Panc1 (cell line): Measurements from ENCODE around the gene PLCL1. TPM values are rescaled to one million over a fixed set of nuclear protein-coding genes. Genes with fewer than 3 reads are reported as not detected.

Experiments
- ATAC-seq: fragments of 200-7000 bp; cut with Tn5 transposase; 2 replicates; pipeline ENCODE4 v1.9.1; 2020; ENCODE audit warnings: mild to moderate bottlenecking, moderate library complexity
- BruUV-seq: library from RNA; stranded (reverse); fragments of 400-500 nt; replicated peaks from 2 replicates; lab custom pipeline; 2021; lab: Mats Ljungman, UMichigan
- CTCF ChIA-PET: fragments of 300-600 bp; sonication (Branson Sonifier 250); formaldehyde crosslinking; loops from one replicate; lab custom pipeline; 2022; ENCODE audit warnings: antibody characterized with exemption; lab: Charles Lee
- POLR2A ChIA-PET: fragments of 300-600 bp; sonication (Branson Sonifier 250); formaldehyde crosslinking; loops from one replicate; lab custom pipeline; 2022; ENCODE audit warnings: antibody characterized with exemption; lab: Charles Lee
- DNase-seq: peaks from one replicate; pipeline ENCODE4 v3.0.0-alpha.2; 2010; ENCODE audit warnings: low read depth, low spot score
- H3K27ac ChIP-seq: 2 replicates; pipeline ENCODE4 v1.5.1; 2011; ENCODE audit warnings: mild to moderate bottlenecking, low read length, inconsistent platforms
- H3K27me3 ChIP-seq: fragments of 200-500 bp; sonication (Bioruptor generic); 2 replicates; pipeline ENCODE4 v1.6.0; 2014; ENCODE audit warnings: low read length, inconsistent platforms; ENCODE audit not compliant: control insufficient read depth, insufficient read depth
- H3K36me3 ChIP-seq: fragments of 200-500 bp; sonication (Bioruptor generic); 2 replicates; pipeline ENCODE4 v1.5.1; 2014; ENCODE audit warnings: inconsistent platforms, mild to moderate bottlenecking, low read length, moderate library complexity; ENCODE audit not compliant: control insufficient read depth, insufficient read depth
- H3K4me1 ChIP-seq: 2 replicates; pipeline ENCODE4 v1.5.1; 2011; ENCODE audit warnings: inconsistent platforms, mild to moderate bottlenecking, low read length, moderate library complexity; ENCODE audit not compliant: control insufficient read depth, insufficient read depth
- H3K4me3 ChIP-seq, 2 experiments: 2 replicates each; pipeline ENCODE4 v1.5.1; 2011 to 2012; ENCODE audit warnings: low read depth in 2 of 2, low read length in 2 of 2, mild to moderate bottlenecking in 2 of 2, inconsistent platforms in 1 of 2, moderate library complexity in 1 of 2
- H3K9me3 ChIP-seq: fragments of 200-500 bp; sonication (Bioruptor generic); 2 replicates; pipeline ENCODE4 v1.5.1; 2014; ENCODE audit warnings: low read depth, mild to moderate bottlenecking, inconsistent platforms, low read length, moderate library complexity; ENCODE audit not compliant: control insufficient read depth, insufficient read depth
- CTCF ChIP-seq: fragments of 450-650 bp; IDR thresholded peaks from 2 replicates; pipeline ENCODE4 v1.5.1; 2017; ENCODE audit warnings: mild to moderate bottlenecking
- POLR2AphosphoS5 ChIP-seq: IDR thresholded peaks from 2 replicates; pipeline ENCODE4 v1.6.1; 2012; ENCODE audit warnings: mild to moderate bottlenecking, low read depth, low read length, moderate library complexity
- REST ChIP-seq, 2 experiments: IDR thresholded peaks; 2 replicates each; pipeline ENCODE4 v1.6.1; 2011 to 2012; ENCODE audit warnings: low read depth in 2 of 2, control low read depth in 1 of 2, low read length in 1 of 2, mild to moderate bottlenecking in 1 of 2, moderate library complexity in 1 of 2; ENCODE audit not compliant: insufficient read depth in 1 of 2
- SIN3A ChIP-seq: IDR thresholded peaks from 2 replicates; pipeline ENCODE4 v1.6.1; 2012; ENCODE audit warnings: low read depth, mild to moderate bottlenecking, low read length, moderate library complexity, borderline replicate concordance; ENCODE audit not compliant: insufficient read depth
- TCF7L2 ChIP-seq: IDR thresholded peaks from 2 replicates; pipeline ENCODE4 v1.6.1; 2011; ENCODE audit warnings: mild to moderate bottlenecking, low read depth, low read length, inconsistent platforms
- in situ Hi-C: cut with HindIII; loops from 2 replicates; pipeline ENCODE4 v1.10.0; 2016; ENCODE audit warnings: low sequenced_read_pairs, low pct_unique_long_range_greater_than_20kb
- intact Hi-C: fragments of 100-400 bp; cut with micrococcal nuclease; formaldehyde crosslinking; loops from one replicate; pipeline ENCODE4 v1.10.0; 2022; ENCODE audit not compliant: unreplicated experiment
- total RNA-seq: library from RNA; stranded (reverse); gene quantifications from one replicate; pipeline ENCODE4 v1.2.1, GENCODE V29; 2021; ENCODE audit not compliant: unreplicated experiment

The PLCL1 gene
- total RNA-seq, 1 experiment from 2014 or later, result not detected

- DNase-seq (no peak), ATAC-seq (no peak)
- Histone ChIP-seq H3K27ac (no peak overlapping the region), H3K4me1 (no peaks in the 10 kb centered on the region), H3K27me3 (peaks cover 7% of the 10 kb centered on the region; the same call in 1 of the 2 replicates), H3K9me3 (no peaks in the 10 kb centered on the region), H3K4me3 (no peak overlapping the region), H3K36me3 (no peaks in the 10 kb centered on the region)
- in situ Hi-C loops (no loop called here), intact Hi-C loops (no loop called here)
- BruUV-seq, result no TSS peak
- ChIA-PET POLR2A (no interaction called here), CTCF (no interaction called here)
- no peak for TF ChIP-seq CTCF
- TF ChIP-seq SIN3A, result no peak
- no peak for TF ChIP-seq POLR2AphosphoS5
- TF ChIP-seq REST (IDR thresholded peaks at IDR 0.05; ENCODE audit: insufficient read depth in 1 of 2, low read depth in 2 of 2, low read length in 1 of 2), result no peak
- TF ChIP-seq TCF7L2, result no peak
Observed at GRCh38 chr2:198098918-198099317, 294.5 kb downstream of the PLCL1 start.

- H3K4me1 ChIP-seq, result no peaks in the 10 kb centered on the region
- no peak for DNase-seq
- ATAC-seq, result no peak
- no TSS peak for BruUV-seq
- no peak overlapping the region for H3K27ac ChIP-seq
- peaks cover 6% of the 10 kb centered on the region; the same call in 1 of the 2 replicates for H3K27me3 ChIP-seq
- no peaks in the 10 kb centered on the region for H3K9me3 ChIP-seq
- intact Hi-C loops (no loop called here), in situ Hi-C loops (no loop called here)
- H3K4me3 ChIP-seq, result no peak overlapping the region
- TF ChIP-seq SIN3A, result no peak
- TF ChIP-seq TCF7L2, result no peak
- no peak for TF ChIP-seq POLR2AphosphoS5
- TF ChIP-seq CTCF, result no peak
- TF ChIP-seq REST (IDR thresholded peaks at IDR 0.05; ENCODE audit: insufficient read depth in 1 of 2, low read depth in 2 of 2, low read length in 1 of 2), result no peak
- CTCF ChIA-PET, result no interaction called here
- POLR2A ChIA-PET, result no interaction called here
- H3K36me3 ChIP-seq, result no peaks in the 10 kb centered on the region
Observed at GRCh38 chr2:198100346-198100745, 296.0 kb downstream of the PLCL1 start.
